HCT116 (cell line): Measurements from ENCODE around the gene SF1. TPM values are rescaled to one million over a fixed set of nuclear protein-coding genes. Genes with fewer than 3 reads are reported as not detected.

Source experiments
- ATAC-seq: fragments of 200-7000 bp; cut with Tn5 transposase; 2 replicates; pipeline ENCODE4 v1.9.1; 2020; ENCODE audit warnings: mild to moderate bottlenecking, moderate library complexity
- BruUV-seq: library from RNA; stranded (reverse); fragments of 400-500 nt; replicated peaks from 2 replicates; lab custom pipeline; 2021; lab: Mats Ljungman, UMichigan
- CTCF ChIA-PET: fragments of 300-600 bp; sonication (Branson Sonifier 250); formaldehyde crosslinking; loops from one replicate; lab custom pipeline; 2021; ENCODE audit warnings: antibody characterized with exemption; lab: Charles Lee
- POLR2A ChIA-PET: fragments of 300-600, 350-600 bp; sonication (Branson Sonifier 250); formaldehyde crosslinking; loops from one replicate; lab custom pipeline; 2021; ENCODE audit warnings: antibody characterized with exemption; lab: Charles Lee
- RAD21 ChIA-PET, 2 experiments: fragments of 300-600 bp; sonication (Branson Sonifier 250); formaldehyde crosslinking; loops; one replicate each; lab custom pipeline; 2023; ENCODE audit warnings: low total read pairs in 2 of 2; ENCODE audit not compliant: uncharacterized antibody in 2 of 2, unreplicated experiment in 2 of 2, low non-redundant PET in 1 of 2; lab: Charles Lee
- DNase-seq: peaks from one replicate; pipeline ENCODE4 v3.0.0-alpha.2; 2010; ENCODE audit warnings: low read depth, low spot score
- H2AFZ ChIP-seq: fragments of 200-600 bp; shearing (Covaris generic), sonication (generic); 2 replicates; pipeline ENCODE4 v1.6.1; 2017; ENCODE audit warnings: low read depth, mixed run types, mixed read lengths, antibody characterized with exemption, low read length; ENCODE audit not compliant: poor library complexity, severe bottlenecking
- H3K27ac ChIP-seq: 2 replicates; pipeline ENCODE4 v1.5.1; 2012; ENCODE audit warnings: low read depth, low read length
- H3K27me3 ChIP-seq: fragments of 200-600 bp; sonication (generic); 2 replicates; pipeline ENCODE4 v1.6.1; 2016; ENCODE audit warnings: mixed run types, low read length, mixed read lengths; ENCODE audit not compliant: insufficient read depth
- H3K36me3 ChIP-seq, 2 experiments: fragments of 200-500 bp in 1 of 2; fragments of 200-600 bp in 1 of 2; sonication (Bioruptor generic) in 1 of 2; sonication (generic) in 1 of 2; 2 replicates each; pipeline versions ENCODE4 v1.5.1 to v1.6.1; 2014 to 2016; ENCODE audit warnings: low read length in 2 of 2, inconsistent platforms in 1 of 2, mixed read lengths in 1 of 2, mixed run types in 1 of 2; ENCODE audit not compliant: insufficient read depth in 2 of 2, control insufficient read depth in 1 of 2
- H3K4me1 ChIP-seq, 2 experiments: fragments of 200-600 bp in 1 of 2; sonication (generic) in 1 of 2; 2 replicates each; pipeline versions ENCODE4 v1.5.1 to v1.6.1; 2012 to 2017; ENCODE audit warnings: low read length in 2 of 2, inconsistent platforms in 1 of 2, mild to moderate bottlenecking in 1 of 2, mixed read lengths in 1 of 2, mixed run types in 1 of 2, moderate library complexity in 1 of 2; ENCODE audit not compliant: insufficient read depth in 2 of 2, control insufficient read depth in 1 of 2
- H3K4me2 ChIP-seq: fragments of 200-600 bp; sonication (generic); 2 replicates; pipeline ENCODE4 v1.6.1; 2017; ENCODE audit warnings: mixed run types, low read length, mixed read lengths
- H3K4me3 ChIP-seq, 2 experiments: fragments of 200-600 bp in 1 of 2; sonication (generic) in 1 of 2; replicated peaks in 1 of 2; 2 replicates each; pipeline ENCODE4 v1.5.1; 2011 to 2016; ENCODE audit warnings: low read length in 2 of 2, control low read depth in 1 of 2, low read depth in 1 of 2, mild to moderate bottlenecking in 1 of 2, mixed read lengths in 1 of 2, mixed run types in 1 of 2
- H3K79me2 ChIP-seq: fragments of 200-600 bp; sonication (generic); 2 replicates; pipeline ENCODE4 v1.6.1; 2017; ENCODE audit warnings: mild to moderate bottlenecking, mixed run types, low read length, moderate library complexity, mixed read lengths; ENCODE audit not compliant: insufficient read depth
- H3K9ac ChIP-seq: fragments of 200-600 bp; sonication (generic); 2 replicates; pipeline ENCODE4 v1.6.1; 2016; ENCODE audit warnings: low read length, mixed read lengths
- H3K9me2 ChIP-seq: fragments of 200-600 bp; sonication (generic), shearing (Covaris generic); 2 replicates; pipeline ENCODE4 v1.6.1; 2017; ENCODE audit warnings: mixed run types, mild to moderate bottlenecking, moderate library complexity; ENCODE audit not compliant: insufficient read depth
- H3K9me3 ChIP-seq, 2 experiments: fragments of 200-500 bp in 1 of 2; fragments of 200-600 bp in 1 of 2; sonication (Bioruptor generic) in 1 of 2; sonication (generic) in 1 of 2; 2 replicates each; pipeline ENCODE4 v1.6.1; 2014 to 2017; ENCODE audit warnings: low read length in 2 of 2, mixed read lengths in 2 of 2, inconsistent platforms in 1 of 2, low read depth in 1 of 2, mild to moderate bottlenecking in 1 of 2, mixed run types in 1 of 2, moderate library complexity in 1 of 2; ENCODE audit not compliant: control insufficient read depth in 1 of 2, insufficient read depth in 1 of 2
- H4K20me1 ChIP-seq: fragments of 200-600 bp; sonication (generic), shearing (Covaris generic); 2 replicates; pipeline ENCODE4 v1.6.1; 2017; ENCODE audit warnings: mixed run types, mild to moderate bottlenecking, moderate library complexity; ENCODE audit not compliant: insufficient read depth
- CEBPB ChIP-seq: IDR thresholded peaks from 2 replicates; pipeline ENCODE4 v1.6.1; 2012; ENCODE audit warnings: low read depth
- ELF1 ChIP-seq: IDR thresholded peaks from 2 replicates; pipeline ENCODE4 v1.6.1; 2012; ENCODE audit warnings: low read depth, borderline replicate concordance
- EZH2phosphoT487 ChIP-seq: fragments of 200-600 bp; IDR thresholded peaks from 2 replicates; pipeline ENCODE4 v1.6.1; 2018; ENCODE audit warnings: antibody characterized with exemption, borderline replicate concordance
- JUND ChIP-seq: IDR thresholded peaks from 2 replicates; pipeline ENCODE4 v1.6.1; 2012
- POLR2AphosphoS5 ChIP-seq: IDR thresholded peaks from 2 replicates; pipeline ENCODE4 v1.6.1; 2011; ENCODE audit warnings: mild to moderate bottlenecking, low read depth, low read length, moderate library complexity
- SP1 ChIP-seq: IDR thresholded peaks from 2 replicates; pipeline ENCODE4 v1.6.1; 2012; ENCODE audit warnings: low read depth
- SRF ChIP-seq: IDR thresholded peaks from 2 replicates; pipeline ENCODE4 v1.6.1; 2012; ENCODE audit warnings: low read depth
- TCF7L2 ChIP-seq: IDR thresholded peaks from 2 replicates; pipeline ENCODE4 v1.7.0; 2011; ENCODE audit warnings: borderline replicate concordance, inconsistent platforms; ENCODE audit not compliant: insufficient read depth, insufficient read length; ENCODE audit errors: extremely low read depth
- ZNF274 ChIP-seq: fragments of 200-500 bp; sonication (Bioruptor generic); IDR thresholded peaks from 2 replicates; pipeline ENCODE4 v1.6.1; 2014; ENCODE audit warnings: mild to moderate bottlenecking, low read depth, low read length, inconsistent platforms
- intact Hi-C: fragments of 100-400 bp; cut with micrococcal nuclease; formaldehyde crosslinking; loops from 2 replicates; pipeline ENCODE4 v1.10.0; 2022
- total RNA-seq: library from RNA; stranded (reverse); gene quantifications from one replicate; pipeline ENCODE4 v1.2.1, GENCODE V29; 2021; ENCODE audit not compliant: unreplicated experiment
- TF ChIP-seq, protein P1 (sequence below): IDR thresholded peaks from 2 replicates; pipeline ENCODE4 v1.6.1; 2011; ENCODE audit warnings: mild to moderate bottlenecking, low read length, moderate library complexity; ENCODE audit not compliant: insufficient replicate concordance; ENCODE audit errors: extremely low read depth

Gene SF1
- total RNA-seq, 1 experiment from 2014 or later: 403 TPM

DNA sequence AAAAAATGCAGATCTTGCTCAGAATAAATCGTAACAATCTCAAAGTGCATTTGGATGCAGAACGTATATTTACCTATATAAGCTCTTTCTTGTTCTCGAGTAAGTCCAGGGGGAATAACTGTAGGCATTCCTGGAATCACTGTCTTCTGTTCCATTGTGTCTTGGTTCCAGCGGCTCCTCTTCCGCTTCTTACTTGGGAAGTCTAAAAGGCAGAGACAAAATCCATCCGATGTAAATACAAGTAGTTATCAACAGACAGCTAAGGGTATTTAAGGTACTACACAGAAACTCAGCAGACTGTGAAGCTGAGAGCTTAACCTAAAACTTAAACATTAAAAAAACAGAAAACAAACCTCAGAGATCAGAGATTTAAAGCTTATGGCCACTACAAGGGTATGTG lies 1.9 kb downstream of the SF1 start (continued):
- TF ChIP-seq ZNF274 (no peak), TCF7L2 (no peak), ELF1 (no peak), JUND (no peak), SP1 (no peak), POLR2AphosphoS5 (no peak)

DNA sequence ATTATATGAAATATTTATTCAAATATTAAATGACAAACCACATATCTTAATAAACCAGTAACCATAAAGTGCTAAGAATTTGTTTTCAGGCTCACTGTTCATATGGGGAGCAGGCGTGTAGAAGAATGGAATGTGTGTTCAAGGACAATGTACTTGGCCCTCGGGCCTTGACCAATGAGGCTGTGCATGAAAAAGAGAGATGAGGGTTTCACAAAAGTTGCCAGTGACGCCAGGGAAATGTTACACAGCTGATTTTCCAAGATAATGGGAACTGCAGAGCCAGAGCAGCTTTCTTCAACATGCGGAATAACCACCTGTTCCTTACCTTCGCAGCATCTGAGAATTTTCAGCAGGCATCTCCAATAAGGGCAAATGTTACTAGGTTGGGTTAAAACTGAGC lies 4.2 kb downstream of the SF1 start:
- Histone ChIP-seq H3K9me2 (no peaks in the 10 kb centered on the region), H3K9ac (no peak overlapping the region), H2AFZ (no peak overlapping the region), H3K27ac (no peak overlapping the region), H3K4me2 (no peak overlapping the region), H3K9me3 (no peaks in the 10 kb centered on the region)
- POLR2A ChIA-PET: no interaction called here
- TF ChIP-seq SP1 (no peak), TCF7L2 (no peak), EZH2phosphoT487 (no peak), SRF (no peak), JUND (no peak), CEBPB (no peak)
- TF ChIP-seq, protein P1, sequence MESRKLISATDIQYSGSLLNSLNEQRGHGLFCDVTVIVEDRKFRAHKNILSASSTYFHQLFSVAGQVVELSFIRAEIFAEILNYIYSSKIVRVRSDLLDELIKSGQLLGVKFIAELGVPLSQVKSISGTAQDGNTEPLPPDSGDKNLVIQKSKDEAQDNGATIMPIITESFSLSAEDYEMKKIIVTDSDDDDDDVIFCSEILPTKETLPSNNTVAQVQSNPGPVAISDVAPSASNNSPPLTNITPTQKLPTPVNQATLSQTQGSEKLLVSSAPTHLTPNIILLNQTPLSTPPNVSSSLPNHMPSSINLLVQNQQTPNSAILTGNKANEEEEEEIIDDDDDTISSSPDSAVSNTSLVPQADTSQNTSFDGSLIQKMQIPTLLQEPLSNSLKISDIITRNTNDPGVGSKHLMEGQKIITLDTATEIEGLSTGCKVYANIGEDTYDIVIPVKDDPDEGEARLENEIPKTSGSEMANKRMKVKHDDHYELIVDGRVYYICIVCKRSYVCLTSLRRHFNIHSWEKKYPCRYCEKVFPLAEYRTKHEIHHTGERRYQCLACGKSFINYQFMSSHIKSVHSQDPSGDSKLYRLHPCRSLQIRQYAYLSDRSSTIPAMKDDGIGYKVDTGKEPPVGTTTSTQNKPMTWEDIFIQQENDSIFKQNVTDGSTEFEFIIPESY: no peak
- TF ChIP-seq, all 23 proteins: peak for 0
- DNase-seq: no peak
- H3K4me3 ChIP-seq: no peak overlapping the region
- no peak for ATAC-seq
- H4K20me1 ChIP-seq: peaks cover 67% of the 10 kb centered on the region
- intact Hi-C loops: no loop called here
- no TSS peak for BruUV-seq
- CTCF ChIA-PET: no interaction called here
- peaks cover 78 to 82% of the 10 kb centered on the region in 2 experiments for H3K36me3 ChIP-seq
- H3K27me3 ChIP-seq: no peaks in the 10 kb centered on the region
- RAD21 ChIA-PET: no interaction called here
- peaks cover 6 to 13% of the 10 kb centered on the region in 2 experiments; a peak in 3 of 4 replicates for H3K4me1 ChIP-seq
- peaks cover 84% of the 10 kb centered on the region for H3K79me2 ChIP-seq
